HG02852 (cell line): ENCODE measurements around the gene BAHD1.
A peak's percentile ranks its signal among the peaks of the same experiment; 100 is the strongest.

Experiments used
- ATAC-seq: cut with Tn5 transposase; IDR thresholded peaks from one replicate; pipeline ENCODE4 v1.9.1; 2021; ENCODE audit warnings: mild to moderate bottlenecking, moderate library complexity; ENCODE audit not compliant: unreplicated experiment

The BAHD1 gene

GRCh38 chr15:40464595-40465185 lies 23.9 kb downstream of the BAHD1 start:
- no peak for ATAC-seq

GRCh38 chr15:40465939-40466338 lies 25.2 kb downstream of the BAHD1 start:
- ATAC-seq: no peak

- ATAC-seq: no peak
Measured at GRCh38 chr15:40466426-40467260, 25.9 kb downstream of the BAHD1 start.

GRCh38 chr15:40467261-40467615 lies 26.5 kb downstream of the BAHD1 start:
- no peak for ATAC-seq

GRCh38 chr15:40468898-40469331 lies 28.2 kb downstream of the BAHD1 start:
- ATAC-seq: no peak

- ATAC-seq: no peak
Measured at GRCh38 chr15:40469776-40470390, 29.1 kb downstream of the BAHD1 start.

- ATAC-seq: peak; percentile 75
Measured at GRCh38 chr15:40470423-40471104, 29.8 kb downstream of the BAHD1 start, which contains the start of gene CHST14. Gene CHST14, plus strand, starts transcription at chr15:40470984. Its CDS starts 230 bp downstream, at chr15:40471214.

- ATAC-seq: peak; percentile 43
Measured at GRCh38 chr15:40471105-40471807, 30.5 kb downstream of the BAHD1 start.

GRCh38 chr15:40471808-40472150 lies 31.0 kb downstream of the BAHD1 start:
- ATAC-seq: peak; percentile 15

- ATAC-seq: no peak
Measured at GRCh38 chr15:40472171-40472727, 31.5 kb downstream of the BAHD1 start.

GRCh38 chr15:40474581-40474980 lies 33.8 kb downstream of the BAHD1 start:
- no peak for ATAC-seq

GRCh38 chr15:40477642-40478327 lies 37.0 kb downstream of the BAHD1 start:
- no peak for ATAC-seq

GRCh38 chr15:40479024-40479423 lies 38.3 kb downstream of the BAHD1 start:
- ATAC-seq: no peak

- ATAC-seq: no peak
Measured at GRCh38 chr15:40481341-40482074, 40.8 kb downstream of the BAHD1 start.

- ATAC-seq: no peak
Measured at GRCh38 chr15:40483919-40484318, 43.2 kb downstream of the BAHD1 start.

- ATAC-seq: no peak
Measured at GRCh38 chr15:40486066-40486770, 45.5 kb downstream of the BAHD1 start.

GRCh38 chr15:40487816-40488682 lies 47.3 kb downstream of the BAHD1 start:
- no peak for ATAC-seq
